Pancreas (tissue), 10 donors: ENCODE measurements around the gene TUBB3. TPM values are rescaled to one million over a fixed set of nuclear protein-coding genes. Genes with fewer than 3 reads are reported as not detected.

Experiments used
- ATAC-seq, 4 donors: fragments of 200-7000 bp; cut with Tn5 transposase; one replicate each; pipeline versions ENCODE4 v1.8.0 to v1.9.1; 2020; ENCODE audit warnings: mild to moderate bottlenecking in 4 of 4, moderate library complexity in 4 of 4
- DNase-seq, 6 donors: peaks; one replicate each; pipeline ENCODE4 v3.0.0-alpha.2; 2020
- FAIRE-seq: peaks from 2 replicates; lab custom pipeline; 2012; peaks lifted over from hg19 to GRCh38; lab: Jason Lieb, UNC
- H3K27ac ChIP-seq, 4 donors: fragments of 200-600 bp; sonication (generic); 1 replicate in 3 of 4; 2 replicates in 1 of 4; pipeline versions ENCODE4 v1.5.0 to v1.8.0; 2020
- H3K27me3 ChIP-seq, 4 donors: fragments of 200-600 bp; one replicate each; pipeline ENCODE4 v1.8.0; 2021
- H3K36me3 ChIP-seq, 3 donors: fragments of 200-600 bp; sonication (generic) in 1 of 3; one replicate each; pipeline versions ENCODE4 v1.5.0 to v1.8.0; 2020 to 2021
- H3K4me1 ChIP-seq, 3 donors: fragments of 200-600 bp; one replicate each; pipeline ENCODE4 v1.8.0; 2021
- H3K4me3 ChIP-seq, 4 donors: fragments of 200-600 bp; sonication (generic) in 2 of 4; one replicate each; pipeline versions ENCODE4 v1.5.0 to v1.8.0; 2020 to 2021
- H3K9me3 ChIP-seq, 4 donors: fragments of 200-600 bp; one replicate each; pipeline ENCODE4 v1.8.0; 2021
- WGBS, 2 donors: extraction: QIAGEN DNeasy Blood & Tissue Kit; methylation state at CpG; one replicate each; pipeline ENCODE4 v1.1.7; 2013; 5-methylcytosine and 5-hydroxymethylcytosine counted together
- intact Hi-C, 3 donors: fragments of 100-400 bp; cut with DNase I; formaldehyde crosslinking; loops; one replicate each; pipeline versions ENCODE4 v1.11.1 to v1.14.2; 2022
- polyA plus RNA-seq, 2 donors: library from polyadenylated mRNA; stranded (reverse); fragments of 200-250 nt; gene quantifications; one replicate each; pipeline ENCODE4 v1.2.3, GENCODE V29; 2013
- total RNA-seq, 6 donors: library from RNA; stranded (reverse); fragmentation: NEBNext Ultra II Directional in 4 of 6; extraction: Animal tissue kit (Norgen Biotek cat#: 25700) in 4 of 6; gene quantifications; one replicate each; pipeline versions ENCODE4 v1.2.1 to v1.2.4, GENCODE V29; 2021 to 2023
- TF ChIP-seq, protein P1 (sequence below), 4 donors: fragments of 200-600 bp; sonication (generic) in 3 of 4; IDR thresholded peaks; one replicate each; pipeline versions ENCODE4 v1.5.0 to v1.8.0; 2021; ENCODE audit warnings: antibody characterized with exemption in 4 of 4
- donor health status: healthy with polysubstance abuse.
- donor health status: DM: no; HTN: no; CAD: no; lungs with moderate emphysema.
- donor health status: DM: no; HTN: no; CAD: no.
- donor health status: control.
- donor health status: control.
- donor health status: Bipolar disorder and iron deficiency.
- donor health status: DM: yes; HTN: yes; CAD: no.
- donor health status: DM: no; HTN: no; CAD: no.
- donor health status: DM: no; HTN: no; CAD: no.
- donor health status: DM: yes; HTN: yes; CAD: no.

Gene TUBB3
- total and polyA plus RNA-seq, 8 donors = 0.37 to 25.4 (median 1.8) TPM

DNA sequence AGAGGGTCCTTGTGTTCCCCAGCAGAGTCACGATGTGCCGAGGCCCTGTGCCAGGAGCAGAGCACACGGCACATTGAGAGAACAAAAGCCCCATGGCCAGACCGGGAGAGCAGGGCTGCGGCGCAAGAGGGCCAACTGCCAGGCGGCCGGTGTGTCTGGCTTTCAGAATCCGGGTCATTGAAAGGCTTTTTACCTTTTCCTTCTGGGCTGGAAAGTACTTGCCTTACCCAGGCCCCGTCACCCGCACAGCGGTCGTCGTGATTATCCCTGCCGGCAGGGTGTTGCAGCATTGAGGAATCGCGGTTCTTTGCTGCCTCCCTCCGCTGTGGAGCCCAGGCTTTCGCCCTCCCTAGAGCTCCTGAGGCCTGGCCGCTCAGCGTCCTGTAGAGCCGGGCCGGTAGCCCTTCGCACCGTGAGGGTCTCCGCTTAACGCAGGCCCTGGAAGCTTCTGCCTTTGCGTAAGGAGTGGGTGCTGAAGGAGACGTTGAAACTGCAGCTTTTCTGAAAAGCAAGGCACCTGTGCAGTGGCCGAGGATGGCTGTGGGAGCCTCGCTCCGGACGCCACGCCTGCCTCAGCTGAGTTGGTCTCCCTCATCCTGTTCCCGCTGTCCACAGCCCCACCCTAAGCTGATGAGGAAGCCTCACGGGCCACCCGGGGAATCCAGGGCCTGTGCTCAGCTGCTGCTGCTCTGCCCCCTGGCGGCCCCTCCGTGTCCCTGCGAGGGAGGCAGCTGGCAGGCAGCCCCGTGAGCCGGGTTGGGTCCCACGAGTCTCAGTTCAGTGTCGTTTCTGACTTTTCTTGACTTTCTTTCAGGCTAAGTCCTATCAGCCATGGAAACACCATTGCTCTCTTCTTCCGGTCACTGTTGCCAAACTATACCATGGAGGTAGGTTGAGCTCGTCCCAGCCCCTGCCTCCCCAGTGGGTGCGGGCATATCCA is 13.1 kb upstream of the TUBB3 start:
- no peaks in the 10 kb centered on the region for H3K27me3 ChIP-seq
- peaks cover 0 to 23% (median 10%) of the 10 kb centered on the region in 3 donors for H3K36me3 ChIP-seq
- DNase-seq = peak in 5 of 6 donors; percentile 36 to 84 (median 72)
- intact Hi-C loops = no loop called here
- ATAC-seq = peak; percentile 62 to 88 (median 82)
- FAIRE-seq = no peak
- WGBS, 2 donors = 70 to 71% methylated on average over 47 of the region's 47 CpGs
- H3K4me3 ChIP-seq = no peak overlapping the region
- no peaks in the 10 kb centered on the region for H3K4me1 ChIP-seq
- TF ChIP-seq, protein P1, sequence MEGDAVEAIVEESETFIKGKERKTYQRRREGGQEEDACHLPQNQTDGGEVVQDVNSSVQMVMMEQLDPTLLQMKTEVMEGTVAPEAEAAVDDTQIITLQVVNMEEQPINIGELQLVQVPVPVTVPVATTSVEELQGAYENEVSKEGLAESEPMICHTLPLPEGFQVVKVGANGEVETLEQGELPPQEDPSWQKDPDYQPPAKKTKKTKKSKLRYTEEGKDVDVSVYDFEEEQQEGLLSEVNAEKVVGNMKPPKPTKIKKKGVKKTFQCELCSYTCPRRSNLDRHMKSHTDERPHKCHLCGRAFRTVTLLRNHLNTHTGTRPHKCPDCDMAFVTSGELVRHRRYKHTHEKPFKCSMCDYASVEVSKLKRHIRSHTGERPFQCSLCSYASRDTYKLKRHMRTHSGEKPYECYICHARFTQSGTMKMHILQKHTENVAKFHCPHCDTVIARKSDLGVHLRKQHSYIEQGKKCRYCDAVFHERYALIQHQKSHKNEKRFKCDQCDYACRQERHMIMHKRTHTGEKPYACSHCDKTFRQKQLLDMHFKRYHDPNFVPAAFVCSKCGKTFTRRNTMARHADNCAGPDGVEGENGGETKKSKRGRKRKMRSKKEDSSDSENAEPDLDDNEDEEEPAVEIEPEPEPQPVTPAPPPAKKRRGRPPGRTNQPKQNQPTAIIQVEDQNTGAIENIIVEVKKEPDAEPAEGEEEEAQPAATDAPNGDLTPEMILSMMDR (IDR thresholded peaks at IDR 0.05) = peak; percentile 69 to 84 (median 82)
- H3K27ac ChIP-seq = no peak overlapping the region
- no peaks in the 10 kb centered on the region for H3K9me3 ChIP-seq

DNA sequence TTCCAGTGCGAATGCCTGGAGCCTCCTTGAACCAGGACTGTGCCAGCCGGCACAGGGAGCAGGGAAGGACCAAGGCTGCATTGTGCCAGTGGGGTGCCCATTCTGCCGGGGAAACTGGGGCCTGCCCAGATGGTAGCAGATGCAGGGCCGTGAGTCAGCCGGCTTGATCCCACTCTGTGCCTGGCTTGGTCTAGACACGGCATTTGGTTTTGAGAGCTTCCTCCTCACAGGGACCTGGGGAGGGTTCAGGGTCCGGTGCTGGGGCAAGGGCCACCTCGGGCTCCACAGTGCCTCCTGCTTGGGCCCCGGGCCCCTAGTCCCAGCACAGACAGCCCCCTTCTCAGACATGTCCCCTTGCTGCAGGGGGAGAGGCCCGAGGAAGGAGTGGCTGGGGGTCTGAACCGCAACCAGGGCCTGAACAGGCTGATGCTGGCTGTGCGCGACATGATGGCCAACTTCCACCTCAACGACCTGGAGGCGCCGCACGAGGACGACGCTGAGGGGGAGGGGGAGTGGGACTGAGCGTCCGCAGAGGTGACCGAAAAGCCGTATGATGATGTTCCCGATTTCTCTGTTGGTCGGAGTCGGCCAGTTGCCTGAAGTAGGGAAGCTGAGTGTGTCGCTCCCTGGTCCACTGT is 12.3 kb upstream of the TUBB3 start:
- H3K4me3 ChIP-seq = no peak overlapping the region
- WGBS, 2 donors = 91 to 97% methylated on average over 27 of the region's 27 CpGs
- DNase-seq (peak in 1 of 6 donors; percentile 63), ATAC-seq (peak in 2 of 4 donors; percentile 2 to 5), FAIRE-seq (no peak)
- no peaks in the 10 kb centered on the region for H3K4me1 ChIP-seq
- H3K27me3 ChIP-seq = no peaks in the 10 kb centered on the region
- peaks cover 0 to 23% (median 10%) of the 10 kb centered on the region in 3 donors for H3K36me3 ChIP-seq
- intact Hi-C loops = no loop called here
- TF ChIP-seq, protein P1 (IDR thresholded peaks at IDR 0.05) = no peak
- no peak overlapping the region for H3K27ac ChIP-seq
- H3K9me3 ChIP-seq = no peaks in the 10 kb centered on the region

DNA sequence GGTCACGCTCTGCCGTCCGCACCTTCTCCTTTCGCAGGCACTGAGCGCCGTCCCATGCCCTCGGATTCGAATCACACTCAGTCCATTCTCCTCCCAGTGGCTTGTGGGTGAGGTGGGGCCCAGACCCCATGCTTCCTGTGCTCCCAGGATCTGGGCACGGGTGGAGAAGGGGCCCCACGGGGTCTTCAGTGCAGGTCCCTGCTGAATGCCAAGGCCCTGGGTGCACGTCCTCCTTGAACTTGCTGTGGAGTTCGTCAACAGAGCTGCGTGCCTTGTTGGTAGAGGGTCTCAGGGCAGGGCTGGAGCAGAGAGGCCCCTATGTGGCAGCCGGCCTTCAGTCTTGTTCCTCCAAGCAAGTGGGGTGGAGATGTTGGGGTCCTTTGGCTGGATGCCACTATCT is 11.8 kb upstream of the TUBB3 start:
- H3K4me3 ChIP-seq = no peak overlapping the region
- H3K9me3 ChIP-seq = no peaks in the 10 kb centered on the region
- intact Hi-C loops = no loop called here
- H3K27ac ChIP-seq = no peak overlapping the region
- H3K27me3 ChIP-seq = no peaks in the 10 kb centered on the region
- TF ChIP-seq, protein P1 (IDR thresholded peaks at IDR 0.05) = no peak
- DNase-seq (peak in 1 of 6 donors; percentile 48), FAIRE-seq (no peak), ATAC-seq (no peak)
- no peaks in the 10 kb centered on the region for H3K4me1 ChIP-seq
- H3K36me3 ChIP-seq = peaks cover 0 to 18% (median 6%) of the 10 kb centered on the region in 3 donors
- 95% methylated on average over 14 of the region's 14 CpGs for WGBS, 2 donors

DNA sequence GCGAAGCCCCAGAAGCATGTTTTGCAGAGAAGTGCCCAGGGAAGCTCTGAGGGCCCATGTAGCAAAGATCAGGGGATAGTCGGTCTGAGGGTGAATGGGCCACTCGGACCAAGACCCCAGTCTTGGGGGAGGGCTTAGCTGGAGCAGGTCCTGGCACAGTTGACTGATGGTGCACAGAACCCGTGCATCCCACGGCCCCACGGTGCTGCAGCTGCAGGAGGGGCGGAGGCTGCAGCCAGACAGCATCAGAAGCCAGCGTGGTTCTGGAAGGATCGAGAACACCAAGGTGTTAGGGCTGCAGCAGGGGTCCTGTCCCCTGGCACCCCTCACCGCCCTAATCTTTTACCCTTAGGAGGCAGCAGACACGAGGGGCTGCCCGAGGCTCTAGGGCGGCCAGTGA is 11.0 kb upstream of the TUBB3 start:
- H3K4me3 ChIP-seq = no peak overlapping the region
- H3K36me3 ChIP-seq = peaks cover 0 to 11% (median 3%) of the 10 kb centered on the region in 3 donors
- no peaks in the 10 kb centered on the region for H3K9me3 ChIP-seq
- intact Hi-C loops = no loop called here
- no peaks in the 10 kb centered on the region for H3K27me3 ChIP-seq
- no peaks in the 10 kb centered on the region for H3K4me1 ChIP-seq
- DNase-seq = peak in 1 of 6 donors; percentile 50
- no peak overlapping the region for H3K27ac ChIP-seq
- no peak for FAIRE-seq
- no peak for ATAC-seq
- 88 to 92% methylated on average over 13 of the region's 13 CpGs for WGBS, 2 donors
- TF ChIP-seq, protein P1 (IDR thresholded peaks at IDR 0.05) = no peak
